Gastroesophageal sphincter (tissue), 3 donors: ENCODE data around the gene ARFIP2.

Source experiments
- EP300 ChIP-seq: sonication (generic); formaldehyde crosslinking; IDR thresholded peaks from one replicate; pipeline ENCODE4 v1.6.1; 2017; ENCODE audit warnings: antibody characterized with exemption, mild to moderate bottlenecking
- TF ChIP-seq, protein P1 (sequence below), 4 experiments: fragments of 200-600 bp in 2 of 4; fragments of 450-650 bp in 2 of 4; sonication (generic) in 1 of 4; IDR thresholded peaks; one replicate each; pipeline ENCODE4 v1.5.1; 2017 to 2019; ENCODE audit warnings: antibody characterized with exemption in 4 of 4, mild to moderate bottlenecking in 2 of 4, moderate library complexity in 2 of 4

DNA sequence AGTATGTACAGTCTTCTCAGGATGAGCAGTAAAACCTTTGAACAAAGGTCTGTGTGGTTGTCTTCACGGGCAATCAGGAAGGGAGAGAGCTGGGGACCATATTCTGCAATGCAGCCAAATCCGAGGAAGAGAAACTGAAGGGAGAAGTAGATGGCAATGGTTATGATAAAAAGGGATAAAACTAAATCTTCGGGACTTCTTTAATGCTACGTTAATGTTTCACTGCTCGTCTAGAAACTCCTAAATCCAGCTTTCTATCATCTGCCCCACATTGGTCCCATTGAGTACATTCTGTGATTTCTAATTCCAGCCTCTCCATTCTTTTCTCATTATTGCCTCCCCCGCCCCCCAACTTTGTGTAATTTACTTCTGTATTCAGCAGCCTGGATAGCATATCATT is 1.9 kb upstream of the ARFIP2 start:
- TF ChIP-seq, protein P1, sequence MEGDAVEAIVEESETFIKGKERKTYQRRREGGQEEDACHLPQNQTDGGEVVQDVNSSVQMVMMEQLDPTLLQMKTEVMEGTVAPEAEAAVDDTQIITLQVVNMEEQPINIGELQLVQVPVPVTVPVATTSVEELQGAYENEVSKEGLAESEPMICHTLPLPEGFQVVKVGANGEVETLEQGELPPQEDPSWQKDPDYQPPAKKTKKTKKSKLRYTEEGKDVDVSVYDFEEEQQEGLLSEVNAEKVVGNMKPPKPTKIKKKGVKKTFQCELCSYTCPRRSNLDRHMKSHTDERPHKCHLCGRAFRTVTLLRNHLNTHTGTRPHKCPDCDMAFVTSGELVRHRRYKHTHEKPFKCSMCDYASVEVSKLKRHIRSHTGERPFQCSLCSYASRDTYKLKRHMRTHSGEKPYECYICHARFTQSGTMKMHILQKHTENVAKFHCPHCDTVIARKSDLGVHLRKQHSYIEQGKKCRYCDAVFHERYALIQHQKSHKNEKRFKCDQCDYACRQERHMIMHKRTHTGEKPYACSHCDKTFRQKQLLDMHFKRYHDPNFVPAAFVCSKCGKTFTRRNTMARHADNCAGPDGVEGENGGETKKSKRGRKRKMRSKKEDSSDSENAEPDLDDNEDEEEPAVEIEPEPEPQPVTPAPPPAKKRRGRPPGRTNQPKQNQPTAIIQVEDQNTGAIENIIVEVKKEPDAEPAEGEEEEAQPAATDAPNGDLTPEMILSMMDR (IDR thresholded peaks at IDR 0.05) = no peak
- TF ChIP-seq EP300 = no peak
